ENCODE data around the gene C19orf25.
"Not testable (repeated sequence)": the region's sequence is repeated elsewhere in the genome, so short reads cannot be mapped to it uniquely, and the experiment has no call there.

GRCh38 chr19:1519802-1520201 is 40.8 kb upstream of the C19orf25 start:
- not testable (repeated sequence) for TF ChIP-seq CTCF, POLR2A (IDR thresholded peaks at IDR 0.05)

Data from prostate gland (tissue), 2 donors.